Measurements from ENCODE around the gene CAB39L.

DNA sequence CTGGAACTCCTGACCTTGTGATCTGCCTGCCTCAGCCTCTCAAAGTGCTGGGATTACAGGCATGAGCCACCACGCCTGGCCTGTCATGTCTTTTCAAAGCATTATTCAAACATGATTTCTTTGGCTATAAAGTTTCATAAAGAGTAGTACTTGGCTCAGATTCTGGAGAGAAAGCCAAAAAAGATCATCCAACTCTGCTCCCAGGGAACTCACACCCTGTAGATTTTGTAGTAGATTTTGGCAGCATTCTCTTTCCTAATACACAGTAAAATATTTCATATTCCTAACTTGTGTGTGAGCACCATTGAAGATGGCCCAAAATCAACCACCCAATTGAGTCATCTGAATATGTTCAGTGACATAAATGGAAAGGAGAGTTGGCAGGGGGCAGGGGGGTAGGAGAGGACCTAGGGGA is 48.4 kb downstream of the CAB39L start:
- TF ChIP-seq, protein P1, sequence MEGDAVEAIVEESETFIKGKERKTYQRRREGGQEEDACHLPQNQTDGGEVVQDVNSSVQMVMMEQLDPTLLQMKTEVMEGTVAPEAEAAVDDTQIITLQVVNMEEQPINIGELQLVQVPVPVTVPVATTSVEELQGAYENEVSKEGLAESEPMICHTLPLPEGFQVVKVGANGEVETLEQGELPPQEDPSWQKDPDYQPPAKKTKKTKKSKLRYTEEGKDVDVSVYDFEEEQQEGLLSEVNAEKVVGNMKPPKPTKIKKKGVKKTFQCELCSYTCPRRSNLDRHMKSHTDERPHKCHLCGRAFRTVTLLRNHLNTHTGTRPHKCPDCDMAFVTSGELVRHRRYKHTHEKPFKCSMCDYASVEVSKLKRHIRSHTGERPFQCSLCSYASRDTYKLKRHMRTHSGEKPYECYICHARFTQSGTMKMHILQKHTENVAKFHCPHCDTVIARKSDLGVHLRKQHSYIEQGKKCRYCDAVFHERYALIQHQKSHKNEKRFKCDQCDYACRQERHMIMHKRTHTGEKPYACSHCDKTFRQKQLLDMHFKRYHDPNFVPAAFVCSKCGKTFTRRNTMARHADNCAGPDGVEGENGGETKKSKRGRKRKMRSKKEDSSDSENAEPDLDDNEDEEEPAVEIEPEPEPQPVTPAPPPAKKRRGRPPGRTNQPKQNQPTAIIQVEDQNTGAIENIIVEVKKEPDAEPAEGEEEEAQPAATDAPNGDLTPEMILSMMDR (IDR thresholded peaks at IDR 0.05) = no peak
- TF ChIP-seq POLR2A (IDR thresholded peaks at IDR 0.05) = no peak
